ENCODE results near the gene COLQ.

The COLQ gene

DNA sequence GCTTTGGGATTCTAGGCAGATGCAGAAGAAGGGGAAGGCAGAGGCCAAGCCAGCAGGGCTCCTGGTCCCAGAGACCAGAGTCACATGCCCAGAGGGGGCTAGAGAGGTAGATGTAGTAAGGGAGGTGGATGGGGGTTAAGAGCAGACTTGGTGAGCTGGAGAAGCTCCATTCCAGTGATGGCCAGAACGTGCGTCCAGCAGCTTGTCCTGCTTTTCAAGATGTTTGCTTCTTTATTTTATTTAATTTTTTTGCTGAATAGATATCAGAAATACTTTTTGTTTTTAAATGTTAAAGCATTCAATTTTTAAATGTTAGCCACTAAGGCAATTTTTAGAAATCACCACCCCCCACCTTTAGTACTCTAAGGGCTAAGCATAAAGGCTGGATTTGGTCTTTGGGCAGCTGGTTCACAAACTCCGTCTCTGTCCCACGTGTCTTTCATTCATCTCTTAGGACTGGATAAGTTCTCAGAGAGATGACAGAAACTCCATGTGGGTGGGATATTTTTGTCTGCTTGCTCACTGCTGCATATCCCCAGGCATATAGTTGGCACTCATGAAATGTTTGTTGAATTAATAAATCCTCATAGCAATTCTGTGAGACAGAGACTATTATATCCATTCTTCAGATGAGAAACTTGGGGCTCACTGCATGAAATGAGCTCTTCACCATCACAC lies 6.7 kb downstream of the COLQ start:
- no peak overlapping the region for H3K9ac ChIP-seq (ENCODE audit: low read length)
- peaks cover 4% of the 10 kb centered on the region for H3K27me3 ChIP-seq (ENCODE audit: control insufficient read depth, insufficient read depth, low read length)
- no peaks in the 10 kb centered on the region for H3K36me3 ChIP-seq (ENCODE audit: control insufficient read depth, insufficient read depth, low read length)
- no peaks in the 10 kb centered on the region for H3K9me3 ChIP-seq (ENCODE audit: control insufficient read depth, low read length)
- H3K4me1 ChIP-seq (ENCODE audit: control insufficient read depth, insufficient read depth, low read length), result no peaks in the 10 kb centered on the region
- no peak overlapping the region for H3K4me3 ChIP-seq (ENCODE audit: low read length)

DNA sequence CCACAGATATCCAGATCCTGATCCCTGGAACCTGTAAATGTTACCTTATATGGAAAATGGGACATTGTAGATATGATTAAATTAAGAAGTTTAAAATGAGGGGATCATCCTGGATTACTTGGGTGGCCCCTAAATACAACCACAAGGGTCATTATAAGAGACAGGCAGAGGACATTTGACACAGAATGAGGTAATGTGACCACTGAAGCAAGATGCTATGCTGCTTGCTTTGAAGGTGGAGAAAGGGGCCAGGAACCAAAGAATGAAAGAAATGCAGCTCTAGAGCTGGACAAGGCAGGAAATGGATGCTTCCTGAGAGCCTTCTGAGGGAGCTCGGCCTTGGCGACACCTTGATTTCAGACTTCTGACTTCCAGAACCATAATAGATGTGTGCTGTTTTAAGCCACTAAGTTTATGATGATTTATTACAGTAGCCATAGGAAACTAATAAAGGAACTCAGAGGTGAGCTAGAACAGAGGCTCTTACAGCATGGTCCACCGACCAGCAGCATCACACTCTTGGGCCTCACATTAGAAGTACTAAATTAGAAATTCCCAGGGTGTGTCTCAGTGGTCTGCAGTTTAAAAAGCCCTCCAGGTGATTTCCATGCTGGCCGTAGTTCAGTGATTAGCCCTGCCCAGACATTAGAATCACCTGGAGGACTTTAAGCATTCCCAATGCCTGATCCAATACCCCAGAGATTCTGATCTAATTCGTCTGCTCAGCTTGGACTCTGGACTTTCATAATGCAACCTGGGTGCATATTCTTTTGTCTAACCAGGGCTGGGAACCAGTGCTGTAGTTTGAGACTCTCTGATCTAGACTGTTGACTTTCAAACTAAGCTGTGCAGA lies 7.5 kb downstream of the COLQ start:
- peaks cover 4% of the 10 kb centered on the region for H3K27me3 ChIP-seq (ENCODE audit: control insufficient read depth, insufficient read depth, low read length)
- H3K36me3 ChIP-seq (ENCODE audit: control insufficient read depth, insufficient read depth, low read length), result no peaks in the 10 kb centered on the region
- H3K9me3 ChIP-seq (ENCODE audit: control insufficient read depth, low read length), result no peaks in the 10 kb centered on the region
- no peak overlapping the region for H3K4me3 ChIP-seq (ENCODE audit: low read length)
- H3K9ac ChIP-seq (ENCODE audit: low read length), result no peak overlapping the region
- H3K4me1 ChIP-seq (ENCODE audit: control insufficient read depth, insufficient read depth, low read length), result no peaks in the 10 kb centered on the region

DNA sequence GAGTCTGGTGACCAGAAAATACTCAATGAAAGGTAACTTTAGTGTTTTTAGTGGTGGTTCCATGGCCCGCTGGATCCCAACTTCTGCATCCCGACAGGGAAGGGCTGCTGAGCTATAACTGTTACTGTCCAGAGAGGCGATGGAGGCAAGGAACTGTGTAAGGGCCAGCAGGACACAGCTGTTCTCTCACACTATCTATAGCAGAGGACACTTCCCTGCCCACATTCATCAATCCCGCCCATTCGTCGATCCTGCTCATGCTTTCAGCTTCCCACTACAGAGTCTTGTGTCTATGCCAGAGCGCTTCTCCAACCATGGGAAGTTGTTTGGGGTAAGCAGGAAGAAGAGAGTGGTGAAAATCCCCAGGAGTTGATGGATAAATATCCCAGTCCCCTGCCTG lies 8.4 kb downstream of the COLQ start:
- H3K9ac ChIP-seq (ENCODE audit: low read length), result no peak overlapping the region
- H3K4me1 ChIP-seq (ENCODE audit: control insufficient read depth, insufficient read depth, low read length), result no peaks in the 10 kb centered on the region
- peaks cover 4% of the 10 kb centered on the region for H3K27me3 ChIP-seq (ENCODE audit: control insufficient read depth, insufficient read depth, low read length)
- no peaks in the 10 kb centered on the region for H3K9me3 ChIP-seq (ENCODE audit: control insufficient read depth, low read length)
- H3K4me3 ChIP-seq (ENCODE audit: low read length), result no peak overlapping the region
- H3K36me3 ChIP-seq (ENCODE audit: control insufficient read depth, insufficient read depth, low read length), result no peaks in the 10 kb centered on the region

- Histone ChIP-seq H3K36me3 (ENCODE audit: control insufficient read depth, insufficient read depth, low read length) (no peaks in the 10 kb centered on the region), H3K4me3 (ENCODE audit: low read length) (no peak overlapping the region), H3K4me1 (ENCODE audit: control insufficient read depth, insufficient read depth, low read length) (no peaks in the 10 kb centered on the region), H3K9ac (ENCODE audit: low read length) (no peak overlapping the region), H3K27me3 (ENCODE audit: control insufficient read depth, insufficient read depth, low read length) (peaks cover 4% of the 10 kb centered on the region), H3K9me3 (ENCODE audit: control insufficient read depth, low read length) (no peaks in the 10 kb centered on the region)
These were observed 9.3 kb downstream of the COLQ start for GRCh38 chr3:15512166-15512565.

- H3K27me3 ChIP-seq (ENCODE audit: control insufficient read depth, insufficient read depth, low read length), result peaks cover 4% of the 10 kb centered on the region
- no peaks in the 10 kb centered on the region for H3K36me3 ChIP-seq (ENCODE audit: control insufficient read depth, insufficient read depth, low read length)
- no peak overlapping the region for H3K9ac ChIP-seq (ENCODE audit: low read length)
- H3K9me3 ChIP-seq (ENCODE audit: control insufficient read depth, low read length), result no peaks in the 10 kb centered on the region
- no peaks in the 10 kb centered on the region for H3K4me1 ChIP-seq (ENCODE audit: control insufficient read depth, insufficient read depth, low read length)
- H3K4me3 ChIP-seq (ENCODE audit: low read length), result no peak overlapping the region
These were observed 10.3 kb downstream of the COLQ start for GRCh38 chr3:15511156-15511555.

DNA sequence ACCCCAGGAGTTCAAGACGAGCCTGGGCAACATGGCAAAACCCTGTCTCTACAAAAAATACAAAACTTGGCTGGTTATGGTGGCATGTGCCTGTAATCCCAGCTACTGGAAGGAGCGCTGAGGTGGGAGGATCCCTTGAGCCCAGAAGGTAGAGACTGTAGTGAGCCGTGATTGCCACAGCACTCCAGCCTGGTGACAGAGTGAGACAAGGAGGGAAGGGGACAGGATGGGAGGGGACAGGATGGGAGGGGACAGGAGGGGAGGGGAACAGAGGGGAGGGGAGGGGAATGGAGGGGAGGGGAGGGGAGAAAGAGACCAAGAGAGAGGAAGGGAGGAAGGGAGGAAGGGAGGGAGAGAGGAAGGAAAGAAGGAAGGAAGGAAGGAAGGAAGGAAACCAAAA lies 11.0 kb downstream of the COLQ start:
- Histone ChIP-seq H3K9me3 (ENCODE audit: control insufficient read depth, low read length) (no peaks in the 10 kb centered on the region), H3K4me3 (ENCODE audit: low read length) (no peak overlapping the region), H3K9ac (ENCODE audit: low read length) (no peak overlapping the region), H3K4me1 (ENCODE audit: control insufficient read depth, insufficient read depth, low read length) (no peaks in the 10 kb centered on the region), H3K36me3 (ENCODE audit: control insufficient read depth, insufficient read depth, low read length) (no peaks in the 10 kb centered on the region), H3K27me3 (ENCODE audit: control insufficient read depth, insufficient read depth, low read length) (peaks cover 4% of the 10 kb centered on the region)

- H3K9ac ChIP-seq (ENCODE audit: low read length), result no peak overlapping the region
- H3K9me3 ChIP-seq (ENCODE audit: control insufficient read depth, low read length), result no peaks in the 10 kb centered on the region
- no peaks in the 10 kb centered on the region for H3K4me1 ChIP-seq (ENCODE audit: control insufficient read depth, insufficient read depth, low read length)
- peaks cover 4% of the 10 kb centered on the region for H3K27me3 ChIP-seq (ENCODE audit: control insufficient read depth, insufficient read depth, low read length)
- no peaks in the 10 kb centered on the region for H3K36me3 ChIP-seq (ENCODE audit: control insufficient read depth, insufficient read depth, low read length)
- H3K4me3 ChIP-seq (ENCODE audit: low read length), result no peak overlapping the region
These were observed 14.9 kb downstream of the COLQ start for GRCh38 chr3:15506571-15506970.

GRCh38 chr3:15505479-15506165 lies 15.9 kb downstream of the COLQ start:
- Histone ChIP-seq H3K4me1 (ENCODE audit: control insufficient read depth, insufficient read depth, low read length) (no peaks in the 10 kb centered on the region), H3K27me3 (ENCODE audit: control insufficient read depth, insufficient read depth, low read length) (no peaks in the 10 kb centered on the region), H3K9ac (ENCODE audit: low read length) (no peak overlapping the region), H3K4me3 (ENCODE audit: low read length) (no peak overlapping the region), H3K36me3 (ENCODE audit: control insufficient read depth, insufficient read depth, low read length) (no peaks in the 10 kb centered on the region), H3K9me3 (ENCODE audit: control insufficient read depth, low read length) (no peaks in the 10 kb centered on the region)

DNA sequence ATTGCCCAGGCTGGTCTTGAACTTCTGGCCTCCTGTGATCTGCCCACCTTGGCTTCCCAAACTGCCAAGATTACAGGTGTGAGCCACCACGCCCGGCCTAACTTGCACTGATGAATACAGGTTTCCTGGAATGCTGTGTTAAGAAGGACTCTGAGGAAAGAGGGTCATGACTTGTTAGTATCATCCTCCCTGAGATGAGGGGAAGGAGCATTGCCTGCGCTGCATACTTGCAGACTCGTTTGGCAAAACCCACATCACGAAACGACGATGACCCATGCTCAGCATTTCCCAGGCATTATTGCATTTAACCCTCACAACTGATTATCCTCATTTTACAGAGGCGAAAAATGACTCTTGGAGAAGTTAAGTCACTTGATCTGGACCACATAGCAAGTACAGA lies 18.9 kb downstream of the COLQ start:
- no peak overlapping the region for H3K4me3 ChIP-seq (ENCODE audit: low read length)
- H3K27me3 ChIP-seq (ENCODE audit: control insufficient read depth, insufficient read depth, low read length), result no peaks in the 10 kb centered on the region
- no peaks in the 10 kb centered on the region for H3K9me3 ChIP-seq (ENCODE audit: control insufficient read depth, low read length)
- no peaks in the 10 kb centered on the region for H3K4me1 ChIP-seq (ENCODE audit: control insufficient read depth, insufficient read depth, low read length)
- H3K36me3 ChIP-seq (ENCODE audit: control insufficient read depth, insufficient read depth, low read length), result no peaks in the 10 kb centered on the region
- no peak overlapping the region for H3K9ac ChIP-seq (ENCODE audit: low read length)

- no peaks in the 10 kb centered on the region for H3K9me3 ChIP-seq (ENCODE audit: control insufficient read depth, low read length)
- no peak overlapping the region for H3K9ac ChIP-seq (ENCODE audit: low read length)
- H3K36me3 ChIP-seq (ENCODE audit: control insufficient read depth, insufficient read depth, low read length), result no peaks in the 10 kb centered on the region
- H3K4me3 ChIP-seq (ENCODE audit: low read length), result no peak overlapping the region
- no peaks in the 10 kb centered on the region for H3K27me3 ChIP-seq (ENCODE audit: control insufficient read depth, insufficient read depth, low read length)
- no peaks in the 10 kb centered on the region for H3K4me1 ChIP-seq (ENCODE audit: control insufficient read depth, insufficient read depth, low read length)
These were observed 20.4 kb downstream of the COLQ start for GRCh38 chr3:15501126-15501525.

- no peaks in the 10 kb centered on the region for H3K4me1 ChIP-seq (ENCODE audit: control insufficient read depth, insufficient read depth, low read length)
- no peaks in the 10 kb centered on the region for H3K9me3 ChIP-seq (ENCODE audit: control insufficient read depth, low read length)
- no peak overlapping the region for H3K4me3 ChIP-seq (ENCODE audit: low read length)
- no peaks in the 10 kb centered on the region for H3K36me3 ChIP-seq (ENCODE audit: control insufficient read depth, insufficient read depth, low read length)
- no peak overlapping the region for H3K9ac ChIP-seq (ENCODE audit: low read length)
- H3K27me3 ChIP-seq (ENCODE audit: control insufficient read depth, insufficient read depth, low read length), result no peaks in the 10 kb centered on the region
These were observed 21.3 kb downstream of the COLQ start for GRCh38 chr3:15500107-15500724.

- Histone ChIP-seq H3K4me1 (ENCODE audit: control insufficient read depth, insufficient read depth, low read length) (no peaks in the 10 kb centered on the region), H3K27me3 (ENCODE audit: control insufficient read depth, insufficient read depth, low read length) (no peaks in the 10 kb centered on the region), H3K9me3 (ENCODE audit: control insufficient read depth, low read length) (no peaks in the 10 kb centered on the region), H3K4me3 (ENCODE audit: low read length) (no peak overlapping the region), H3K9ac (ENCODE audit: low read length) (no peak overlapping the region), H3K36me3 (ENCODE audit: control insufficient read depth, insufficient read depth, low read length) (no peaks in the 10 kb centered on the region)
These were observed 22.0 kb downstream of the COLQ start for GRCh38 chr3:15499536-15499935.
